ENCODE data around the gene SH3RF3.

DNA sequence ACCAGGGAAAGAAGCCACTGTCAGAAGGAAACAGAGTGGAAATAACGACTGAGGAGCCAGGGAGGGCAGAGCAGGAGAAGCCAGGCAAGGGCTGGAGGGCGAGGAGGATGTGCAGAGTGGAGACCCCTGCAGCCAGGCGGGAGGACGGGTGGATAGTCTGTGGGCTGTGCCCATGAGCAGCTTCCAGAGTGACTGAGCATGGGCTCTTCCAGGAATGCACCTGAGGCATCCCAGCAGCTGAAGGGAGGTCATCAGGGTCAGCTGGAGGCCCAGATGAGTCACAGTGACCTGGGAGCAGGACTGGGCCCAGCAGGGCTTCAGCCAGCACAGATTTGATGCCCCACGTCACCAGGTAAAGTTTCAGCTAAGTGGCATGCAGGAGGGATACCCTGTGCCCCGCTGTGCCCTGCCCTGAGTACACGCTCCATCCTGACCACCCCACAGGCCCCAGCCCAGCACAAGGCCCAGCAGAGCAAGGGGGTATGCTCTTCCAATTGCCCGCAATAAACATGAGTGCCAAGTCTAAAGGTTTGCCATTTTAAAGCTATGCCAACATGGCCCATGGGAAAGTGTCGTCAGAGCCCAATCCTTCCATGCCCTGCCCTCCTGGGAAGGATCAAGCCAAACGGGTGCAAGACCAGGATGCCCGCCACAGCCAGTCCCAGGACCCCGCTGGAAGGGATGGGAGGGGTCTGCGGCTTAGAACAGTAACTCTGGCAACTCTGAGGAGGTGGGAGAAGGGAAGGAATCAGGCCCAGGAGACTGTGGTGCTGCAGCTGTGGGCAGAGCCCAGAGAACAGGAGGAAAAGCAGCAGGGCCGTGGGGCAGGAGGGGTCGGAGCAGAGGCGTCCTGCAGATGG, 399.1 kb downstream of the SH3RF3 start:
- TF ChIP-seq, protein P1, sequence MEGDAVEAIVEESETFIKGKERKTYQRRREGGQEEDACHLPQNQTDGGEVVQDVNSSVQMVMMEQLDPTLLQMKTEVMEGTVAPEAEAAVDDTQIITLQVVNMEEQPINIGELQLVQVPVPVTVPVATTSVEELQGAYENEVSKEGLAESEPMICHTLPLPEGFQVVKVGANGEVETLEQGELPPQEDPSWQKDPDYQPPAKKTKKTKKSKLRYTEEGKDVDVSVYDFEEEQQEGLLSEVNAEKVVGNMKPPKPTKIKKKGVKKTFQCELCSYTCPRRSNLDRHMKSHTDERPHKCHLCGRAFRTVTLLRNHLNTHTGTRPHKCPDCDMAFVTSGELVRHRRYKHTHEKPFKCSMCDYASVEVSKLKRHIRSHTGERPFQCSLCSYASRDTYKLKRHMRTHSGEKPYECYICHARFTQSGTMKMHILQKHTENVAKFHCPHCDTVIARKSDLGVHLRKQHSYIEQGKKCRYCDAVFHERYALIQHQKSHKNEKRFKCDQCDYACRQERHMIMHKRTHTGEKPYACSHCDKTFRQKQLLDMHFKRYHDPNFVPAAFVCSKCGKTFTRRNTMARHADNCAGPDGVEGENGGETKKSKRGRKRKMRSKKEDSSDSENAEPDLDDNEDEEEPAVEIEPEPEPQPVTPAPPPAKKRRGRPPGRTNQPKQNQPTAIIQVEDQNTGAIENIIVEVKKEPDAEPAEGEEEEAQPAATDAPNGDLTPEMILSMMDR (IDR thresholded peaks at IDR 0.05): no peak
- TF ChIP-seq EZH2phosphoT487 (IDR thresholded peaks at IDR 0.05): no peak
- TF ChIP-seq EZH2 (IDR thresholded peaks at IDR 0.05): no peak
